ENCODE data around the gene CENPT. TPM values are rescaled to one million over a fixed set of nuclear protein-coding genes. Genes with fewer than 3 reads are reported as not detected.

CENPT gene
- polyA plus RNA-seq, 1 experiment: 42.4 TPM

DNA sequence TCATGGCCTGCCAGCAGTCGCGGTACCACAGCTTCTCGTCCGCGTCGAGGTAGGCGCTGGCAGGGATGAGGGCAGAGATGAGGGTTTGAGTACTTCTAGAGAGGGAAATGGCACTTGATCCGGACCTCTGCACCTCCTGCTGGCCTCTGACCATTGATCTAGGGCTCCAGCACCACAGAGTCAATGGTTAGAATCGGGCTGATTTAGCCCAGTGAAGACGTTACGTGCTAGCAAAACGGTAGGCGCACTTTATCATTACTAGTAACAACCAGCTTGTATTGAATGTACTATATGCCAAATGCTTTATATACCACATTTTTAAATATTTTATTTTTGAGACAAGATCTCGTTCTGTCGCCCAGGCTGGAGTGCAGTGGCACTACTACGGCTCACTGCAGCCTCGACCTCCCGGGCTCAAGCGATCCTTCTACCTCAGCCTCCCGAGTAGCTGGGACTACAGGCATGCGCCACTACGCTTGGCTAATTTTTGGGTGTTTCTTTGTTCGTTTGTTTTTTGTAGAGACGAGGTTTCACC, 40.3 kb downstream of the CENPT start:
- Histone ChIP-seq H3K4me3 (ENCODE audit: low read depth, low read length) (peak overlapping the region; percentile 65), H3K36me3 (ENCODE audit: control insufficient read depth, insufficient read depth, low read length) (peaks cover 3% of the 10 kb centered on the region), H3K27me3 (ENCODE audit: control insufficient read depth, insufficient read depth, low read length) (no peaks in the 10 kb centered on the region)
- ChIA-PET CTCF (interaction anchor here (1.0 to 3.1 kb wide), 10 partner anchors 9 to 292 kb away, joined by 3 to 50 read pairs (median 5); partner anchors contain the start of genes C16orf86 and ENKD1), POLR2A (interaction anchor here (0.7 to 1.0 kb wide), 2 partner anchors 128 to 147 kb away, joined by 3 read pairs; partner anchors contain the start of gene ACD)
- DNase-seq (ENCODE audit: low read depth): no peak
- TF ChIP-seq, protein P1, sequence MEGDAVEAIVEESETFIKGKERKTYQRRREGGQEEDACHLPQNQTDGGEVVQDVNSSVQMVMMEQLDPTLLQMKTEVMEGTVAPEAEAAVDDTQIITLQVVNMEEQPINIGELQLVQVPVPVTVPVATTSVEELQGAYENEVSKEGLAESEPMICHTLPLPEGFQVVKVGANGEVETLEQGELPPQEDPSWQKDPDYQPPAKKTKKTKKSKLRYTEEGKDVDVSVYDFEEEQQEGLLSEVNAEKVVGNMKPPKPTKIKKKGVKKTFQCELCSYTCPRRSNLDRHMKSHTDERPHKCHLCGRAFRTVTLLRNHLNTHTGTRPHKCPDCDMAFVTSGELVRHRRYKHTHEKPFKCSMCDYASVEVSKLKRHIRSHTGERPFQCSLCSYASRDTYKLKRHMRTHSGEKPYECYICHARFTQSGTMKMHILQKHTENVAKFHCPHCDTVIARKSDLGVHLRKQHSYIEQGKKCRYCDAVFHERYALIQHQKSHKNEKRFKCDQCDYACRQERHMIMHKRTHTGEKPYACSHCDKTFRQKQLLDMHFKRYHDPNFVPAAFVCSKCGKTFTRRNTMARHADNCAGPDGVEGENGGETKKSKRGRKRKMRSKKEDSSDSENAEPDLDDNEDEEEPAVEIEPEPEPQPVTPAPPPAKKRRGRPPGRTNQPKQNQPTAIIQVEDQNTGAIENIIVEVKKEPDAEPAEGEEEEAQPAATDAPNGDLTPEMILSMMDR (IDR thresholded peaks at IDR 0.05; ENCODE audit: insufficient read depth, low read depth, low read length): peak; percentile 28; the same call in 1 of the 2 replicates

DNA sequence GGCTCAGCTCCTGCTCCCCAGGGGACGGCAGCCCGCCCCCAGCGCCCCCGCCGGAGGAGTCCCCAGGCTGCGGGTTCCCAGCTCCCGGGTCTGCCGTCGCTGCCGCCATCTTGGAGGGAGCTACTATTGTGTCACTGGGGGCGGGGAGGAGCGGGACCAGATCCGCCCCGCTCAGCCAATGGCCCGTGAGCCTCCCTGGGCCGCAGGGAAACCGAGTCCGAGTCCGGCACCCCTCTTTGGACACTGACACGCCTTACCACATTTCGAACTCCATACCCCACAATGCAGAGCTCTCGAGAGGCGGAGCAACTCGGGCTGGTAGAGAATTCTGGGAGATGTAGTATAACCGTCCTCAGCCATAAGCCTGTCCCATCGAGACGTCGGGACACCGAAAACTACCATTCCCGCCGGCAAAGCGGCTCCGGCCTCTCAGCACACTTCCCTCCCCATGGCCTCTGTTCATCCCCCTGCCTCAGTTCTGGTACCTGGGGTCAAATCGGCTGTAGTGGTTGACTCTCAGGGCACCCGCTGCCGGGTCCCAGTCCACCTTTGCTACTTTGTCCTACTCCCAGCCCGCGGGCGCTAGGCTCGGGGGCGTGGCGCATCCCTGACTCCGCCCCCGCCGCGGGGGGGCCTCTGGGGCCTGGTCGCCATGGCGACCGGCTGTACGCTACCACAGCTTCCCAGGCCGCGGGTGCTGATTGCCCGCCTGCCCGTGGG, 40.9 kb downstream of the CENPT start, which contains the start of the genes RANBP10 and TSNAXIP1:
RANBP10 (minus strand) TSS at position 133 of the 720 bp plus-strand sequence; CDS start at position 109, 24 bp downstream.
TSNAXIP1 (plus strand) TSS at position 462 of the 720 bp plus-strand sequence. CDS start 261 bp downstream, outside the sequence.
- peak; percentile 99 for DNase-seq (ENCODE audit: low read depth)

DNA sequence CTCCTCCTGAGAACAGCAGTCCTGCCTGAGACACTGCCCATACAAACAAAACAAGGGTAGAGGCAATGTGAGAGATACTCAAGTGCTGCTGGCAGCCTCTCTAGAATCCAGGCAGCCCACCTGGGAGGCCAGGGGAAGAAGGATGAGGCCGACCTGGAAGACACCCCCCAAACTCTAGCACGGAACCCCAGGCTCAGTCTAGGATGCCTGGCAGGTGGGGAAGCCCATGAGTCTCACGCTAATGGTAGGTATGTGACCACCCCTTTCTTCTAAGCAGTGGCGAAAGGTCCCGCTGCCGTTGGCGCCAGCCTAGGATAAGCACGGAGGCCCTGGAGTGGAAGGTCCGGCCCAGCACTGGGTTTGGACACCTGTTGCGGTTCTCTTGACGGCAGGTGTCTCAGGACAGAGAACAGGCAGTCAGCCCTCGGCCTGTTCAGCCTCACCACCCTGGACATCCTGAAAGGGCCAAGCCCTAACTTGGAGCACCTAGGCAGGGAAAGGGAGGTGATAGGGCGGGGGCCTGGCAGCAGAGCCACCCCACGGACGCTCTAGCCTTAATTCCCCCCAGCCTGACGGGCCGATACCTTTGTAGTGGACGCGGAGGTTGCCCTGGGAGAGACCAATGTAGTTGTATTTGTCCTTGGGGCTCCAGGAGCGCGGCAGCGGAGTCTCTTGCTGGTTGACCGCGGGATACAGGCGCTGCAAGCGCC, 41.6 kb downstream of the CENPT start:
- Histone ChIP-seq H3K36me3 (ENCODE audit: control insufficient read depth, insufficient read depth, low read length) (peaks cover 6% of the 10 kb centered on the region), H3K4me3 (ENCODE audit: low read depth, low read length) (peak overlapping the region; percentile 84), H3K27me3 (ENCODE audit: control insufficient read depth, insufficient read depth, low read length) (no peaks in the 10 kb centered on the region)
- DNase-seq (ENCODE audit: low read depth): no peak
- ChIA-PET CTCF (interaction anchor here (0.6 to 3.1 kb wide), 9 partner anchors 10 to 290 kb away, joined by 3 to 50 read pairs (median 4); partner anchors contain the start of genes C16orf86 and ENKD1), POLR2A (interaction anchor here (0.5 to 1.0 kb wide), 2 partner anchors 23 to 146 kb away, joined by 3 to 6 read pairs; partner anchors contain the start of gene ACD)
- TF ChIP-seq, protein P1 (IDR thresholded peaks at IDR 0.05; ENCODE audit: insufficient read depth, low read depth, low read length): no peak

More for the DNA sequence above, 40.9 kb downstream of the CENPT start, which contains the start of the genes RANBP10 and TSNAXIP1:
- ChIA-PET POLR2A (interaction anchor here (0.5 to 1.0 kb wide), 3 partner anchors 24 to 147 kb away, joined by 3 to 6 read pairs (median 3); partner anchors contain the start of gene ACD), CTCF (interaction anchor here (0.6 to 3.1 kb wide), 11 partner anchors 10 to 291 kb away, joined by 3 to 50 read pairs (median 4); partner anchors contain the start of genes C16orf86 and ENKD1)
- Histone ChIP-seq H3K27me3 (ENCODE audit: control insufficient read depth, insufficient read depth, low read length) (no peaks in the 10 kb centered on the region), H3K4me3 (ENCODE audit: low read depth, low read length) (peak within 1 kb of the TSS; percentile 84), H3K36me3 (ENCODE audit: control insufficient read depth, insufficient read depth, low read length) (peaks cover 3% of the 10 kb centered on the region)
- TF ChIP-seq, protein P1 (IDR thresholded peaks at IDR 0.05; ENCODE audit: insufficient read depth, low read depth, low read length): no peak

DNA sequence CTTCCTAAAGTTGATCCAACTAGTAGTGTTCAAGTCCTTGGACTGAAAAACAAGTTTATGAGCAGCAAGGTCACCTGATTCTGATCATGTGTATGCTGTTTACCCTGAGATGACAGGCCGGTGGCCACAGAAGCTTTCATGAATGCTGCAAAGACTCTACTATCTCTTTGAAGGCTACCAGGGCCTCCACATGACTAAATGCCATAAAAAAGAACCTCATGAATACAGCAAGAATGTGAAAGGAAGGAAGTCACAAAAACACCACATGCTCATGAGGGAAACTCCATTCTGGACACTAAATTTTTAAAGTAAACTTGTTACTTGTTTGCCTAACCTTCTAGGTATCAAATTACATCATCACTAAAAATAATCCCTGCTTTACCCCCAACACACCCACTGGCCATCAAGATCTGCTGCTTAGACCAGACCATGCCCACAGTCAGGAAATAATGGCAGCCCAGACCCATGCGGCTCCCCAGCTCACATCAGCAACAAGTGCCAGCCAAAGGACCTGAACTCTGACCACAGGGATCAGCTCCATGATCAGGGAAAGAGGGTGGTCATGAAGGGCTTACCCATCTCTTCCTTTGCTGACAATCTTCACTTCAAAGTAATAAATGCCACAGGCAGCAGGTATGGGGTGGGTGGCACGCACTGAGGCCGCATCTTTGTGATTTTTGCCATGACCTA, 42.5 kb downstream of the CENPT start:
- DNase-seq (ENCODE audit: low read depth): no peak
- no peaks in the 10 kb centered on the region for H3K27me3 ChIP-seq (ENCODE audit: control insufficient read depth, insufficient read depth, low read length)
- TF ChIP-seq, protein P1 (IDR thresholded peaks at IDR 0.05; ENCODE audit: insufficient read depth, low read depth, low read length): no peak
- peaks cover 11% of the 10 kb centered on the region for H3K36me3 ChIP-seq (ENCODE audit: control insufficient read depth, insufficient read depth, low read length)
- peak overlapping the region; percentile 84 for H3K4me3 ChIP-seq (ENCODE audit: low read depth, low read length)
- CTCF ChIA-PET: interaction anchor here (1.0 kb wide), 1 partner anchor 10 kb away, joined by 4 read pairs; no protein-coding TSS in a partner anchor
- POLR2A ChIA-PET: interaction anchor here (0.5 kb wide), 1 partner anchor 25 kb away, joined by 3 read pairs; no protein-coding TSS in a partner anchor

Data from BJ (cell line).